HG03025 (cell line): ENCODE results near the gene SH2D5.

ENCODE experiments used
- ATAC-seq: cut with Tn5 transposase; IDR thresholded peaks from one replicate; pipeline ENCODE4 v1.9.1; 2021; ENCODE audit warnings: mild to moderate bottlenecking, moderate library complexity; ENCODE audit not compliant: unreplicated experiment, low FRiP score

SH2D5 gene

DNA sequence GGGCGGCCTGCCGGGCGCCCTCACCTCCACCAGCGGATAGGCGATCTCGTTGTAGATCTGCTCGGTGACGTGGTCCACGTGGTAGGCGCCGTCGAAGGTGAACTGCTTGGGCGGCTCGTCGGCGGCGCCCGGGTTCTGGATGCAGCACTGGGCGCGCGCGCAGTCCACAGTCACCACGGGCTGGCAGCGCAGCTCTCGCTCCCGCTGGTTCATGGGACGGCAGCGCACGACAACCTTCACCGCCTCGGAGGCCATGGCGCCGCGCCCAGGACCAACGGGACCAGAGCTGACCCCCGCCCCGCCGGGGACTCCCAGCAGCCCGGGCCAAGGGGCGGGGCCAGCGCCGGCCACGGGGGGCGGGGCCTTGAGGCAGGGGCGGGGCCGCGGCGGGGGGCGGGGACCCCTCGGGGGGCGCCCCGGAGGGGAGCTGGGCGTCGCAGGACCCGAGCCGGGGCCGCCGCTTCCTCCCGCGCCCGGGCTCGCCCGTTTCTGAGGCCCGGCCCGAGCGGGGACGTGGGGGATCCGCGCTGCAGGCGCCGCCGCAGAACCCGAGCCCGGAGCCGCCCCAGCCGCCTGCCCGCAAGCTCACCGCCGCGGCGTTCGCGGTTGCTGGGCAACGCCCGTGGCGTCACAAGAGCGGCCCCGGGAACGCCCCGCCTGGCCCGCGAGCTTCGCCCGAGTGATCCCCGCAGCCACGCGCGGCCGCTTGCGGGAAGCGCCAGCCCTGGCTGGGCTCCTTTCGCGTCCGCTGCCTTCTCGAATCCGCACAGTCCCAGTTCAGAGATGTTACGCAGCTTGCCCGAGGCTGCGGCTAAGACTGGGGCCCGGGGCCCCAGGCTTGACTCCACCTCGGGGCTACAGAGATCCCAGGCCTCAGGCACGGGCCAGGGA lies 14.8 kb downstream of the SH2D5 start, which contains the start of gene KIF17:
Gene KIF17 (minus strand): TSS at position 556 of the 891 bp plus-strand sequence. CDS start 301 bp downstream, at position 255.
- no peak for ATAC-seq

DNA sequence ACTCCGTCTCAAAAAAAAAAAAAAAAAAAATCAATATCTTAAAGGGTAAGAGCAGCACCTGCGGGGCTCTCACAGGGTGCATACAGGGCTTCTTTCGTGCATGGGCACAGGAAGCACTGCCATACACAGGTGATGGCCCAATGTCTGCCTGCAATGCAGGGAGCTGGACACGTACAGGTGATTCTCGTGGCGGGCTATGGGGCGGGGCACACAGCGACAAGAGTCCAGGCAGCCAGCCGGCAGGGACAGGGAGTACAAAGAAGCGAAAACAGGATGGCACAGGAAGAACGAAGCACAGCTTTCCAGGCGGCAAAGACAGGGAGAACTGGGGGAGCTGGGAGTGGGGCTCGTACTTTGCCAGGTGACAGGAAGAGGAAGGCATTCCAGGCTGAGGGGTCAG lies 16.3 kb downstream of the SH2D5 start:
- no peak for ATAC-seq

DNA sequence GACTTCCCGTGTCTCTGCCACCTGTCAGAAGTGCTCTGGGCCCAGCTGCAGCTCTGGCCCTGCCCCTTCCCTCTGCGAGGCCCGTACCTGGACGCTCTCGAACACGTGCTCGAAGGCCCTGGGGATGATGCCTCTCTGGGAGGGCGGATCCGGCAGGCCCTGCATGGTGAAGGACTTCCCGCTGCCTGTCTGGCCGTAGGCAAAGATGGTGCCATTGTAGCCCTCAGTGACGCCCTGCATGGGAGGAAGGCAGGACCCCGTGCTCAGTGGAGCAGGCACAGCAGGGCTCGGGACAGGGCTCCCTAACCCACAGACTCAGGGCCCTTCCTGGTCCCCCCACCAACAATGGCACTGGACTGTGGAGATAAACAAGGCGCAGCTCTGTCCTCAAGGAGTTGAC lies 17.1 kb downstream of the SH2D5 start:
- no peak for ATAC-seq

DNA sequence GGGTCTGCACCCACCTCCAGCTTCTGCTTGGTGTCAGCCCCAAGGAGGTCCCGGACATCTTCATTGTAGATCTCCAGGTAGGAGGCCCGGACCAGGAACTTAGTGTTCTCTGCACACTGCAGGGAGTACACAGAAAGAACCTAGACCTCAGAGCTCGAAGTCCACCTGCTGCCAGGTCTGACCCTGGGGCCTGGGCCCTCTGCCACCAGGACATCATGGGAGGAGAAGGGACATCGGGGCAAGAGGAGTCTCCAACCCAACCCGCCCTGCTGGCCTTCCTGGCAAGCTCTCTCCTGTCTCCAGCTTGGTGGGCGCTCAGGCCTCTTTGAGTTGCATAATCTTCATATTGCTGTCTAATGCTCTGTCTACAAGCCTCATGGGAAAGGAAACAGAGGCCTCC lies 19.1 kb downstream of the SH2D5 start:
- ATAC-seq: no peak

DNA sequence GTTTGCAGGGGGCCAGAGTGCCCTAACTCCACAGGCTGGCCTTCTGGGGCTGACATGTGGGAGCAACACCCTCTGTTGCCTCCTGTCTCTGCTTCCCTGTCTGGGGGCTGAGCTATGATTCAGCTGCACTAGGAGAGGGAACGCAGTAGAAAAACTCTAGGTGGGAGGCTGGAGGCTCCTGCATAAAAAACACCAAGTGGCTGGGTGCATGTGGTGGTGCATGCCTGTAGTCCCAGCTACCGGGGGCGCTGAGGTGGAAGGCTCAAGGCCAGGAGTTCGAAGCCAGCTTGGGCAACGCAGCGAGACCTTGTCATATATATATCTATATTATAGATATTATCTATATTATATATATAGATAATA lies 20.3 kb downstream of the SH2D5 start:
- ATAC-seq: no peak

DNA sequence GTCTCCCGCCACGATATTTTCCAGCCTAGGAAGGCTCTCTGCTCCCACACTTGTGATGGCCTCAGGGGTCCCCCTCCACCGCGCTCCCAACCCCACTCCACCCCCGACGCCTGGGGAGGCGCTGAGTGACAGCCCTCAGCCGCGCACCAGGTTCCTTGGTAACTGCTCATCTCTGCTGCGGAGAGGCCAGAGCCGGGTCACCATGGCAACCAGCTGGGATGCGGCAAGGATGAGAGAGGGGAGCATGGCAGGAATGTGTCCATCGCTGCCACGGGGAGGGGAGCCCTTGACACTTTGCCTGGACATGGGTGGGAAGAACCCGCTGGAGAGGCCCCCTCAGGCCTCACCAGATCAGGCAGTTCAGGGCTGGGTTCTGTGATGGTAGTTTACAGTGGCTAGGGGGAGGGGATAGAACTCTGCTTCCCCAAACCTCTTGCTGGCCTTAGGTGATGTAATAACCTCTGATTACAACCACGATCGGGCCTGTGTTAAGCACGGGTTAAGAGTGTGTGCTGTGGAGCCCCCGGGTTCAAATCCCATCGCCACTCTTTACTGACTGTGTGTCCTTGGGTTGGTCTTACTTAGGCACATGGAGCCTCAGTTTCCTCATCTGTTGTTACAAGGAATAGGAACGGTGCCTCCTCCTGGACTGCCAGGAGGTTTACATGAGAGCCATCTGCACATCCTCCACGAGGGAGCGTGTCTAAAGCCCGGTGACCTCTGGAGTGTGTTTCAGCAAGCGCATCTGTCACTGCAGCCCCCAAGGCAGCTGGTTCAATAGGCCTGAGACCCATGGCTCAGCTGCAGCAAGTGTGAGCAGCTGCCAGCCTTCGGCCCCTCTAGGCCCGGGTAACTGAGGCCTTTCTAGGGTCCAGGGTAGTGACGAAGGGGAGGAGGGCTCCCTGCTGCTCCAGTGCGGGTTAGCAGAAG lies 21.0 kb downstream of the SH2D5 start:
- ATAC-seq: no peak

DNA sequence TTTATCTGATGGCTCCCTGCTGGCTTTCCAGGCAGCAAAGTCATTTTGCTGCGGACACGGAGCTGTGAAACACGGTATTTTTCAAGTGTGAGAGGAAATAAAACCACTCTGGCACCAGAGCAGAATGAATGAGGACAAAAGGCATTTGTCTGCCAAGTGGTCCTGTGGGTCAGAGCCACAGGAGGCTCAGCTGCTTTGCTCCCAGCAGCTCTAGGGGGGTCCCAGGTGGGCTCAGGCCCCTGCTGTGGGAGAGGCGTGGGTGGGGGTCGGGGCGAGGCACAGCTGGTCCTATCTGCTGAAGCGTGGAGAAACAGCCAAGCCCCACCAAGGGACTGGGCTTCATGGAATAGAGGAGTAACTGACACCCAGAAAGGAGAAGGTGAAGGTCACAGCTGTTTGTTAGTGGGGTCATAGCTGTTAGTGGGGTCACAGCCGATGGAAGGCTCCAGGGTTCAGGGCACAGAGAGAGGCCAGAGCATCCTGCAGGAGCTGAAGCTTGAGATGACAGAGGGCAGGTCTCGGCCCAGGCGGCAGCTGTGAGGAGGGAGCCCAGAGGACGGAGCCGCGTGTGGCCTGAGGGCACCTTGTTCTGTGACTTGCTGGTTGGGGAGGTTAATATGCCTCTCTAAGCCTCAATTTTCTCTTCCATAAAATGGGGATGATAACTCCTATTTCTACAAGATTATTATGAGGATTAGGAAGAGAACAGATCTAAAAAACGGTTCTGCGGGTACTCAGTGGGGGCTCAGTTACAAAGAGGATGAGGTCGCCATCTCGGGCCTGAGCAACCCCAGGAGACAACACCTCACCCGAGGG lies 21.8 kb downstream of the SH2D5 start:
- ATAC-seq: no peak

DNA sequence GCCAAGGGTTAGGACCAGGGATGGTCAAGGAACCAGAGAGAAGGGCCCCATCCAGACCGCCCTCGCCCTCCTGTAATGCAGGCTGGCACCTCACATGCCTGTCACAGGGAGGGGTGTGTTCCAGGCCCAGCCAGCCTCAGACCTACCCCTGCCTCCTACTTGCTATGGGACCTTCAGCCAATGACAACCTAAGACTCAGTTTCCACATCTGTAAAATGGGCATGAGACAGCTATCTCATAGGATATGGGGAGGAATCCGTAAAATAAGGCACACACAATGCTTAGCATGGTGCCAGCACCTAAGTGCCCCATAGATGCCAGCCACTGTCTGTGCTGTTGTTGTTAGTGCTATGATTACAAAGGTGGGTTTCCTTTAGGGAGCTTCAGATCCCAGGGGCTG lies 22.6 kb downstream of the SH2D5 start:
- ATAC-seq: no peak

DNA sequence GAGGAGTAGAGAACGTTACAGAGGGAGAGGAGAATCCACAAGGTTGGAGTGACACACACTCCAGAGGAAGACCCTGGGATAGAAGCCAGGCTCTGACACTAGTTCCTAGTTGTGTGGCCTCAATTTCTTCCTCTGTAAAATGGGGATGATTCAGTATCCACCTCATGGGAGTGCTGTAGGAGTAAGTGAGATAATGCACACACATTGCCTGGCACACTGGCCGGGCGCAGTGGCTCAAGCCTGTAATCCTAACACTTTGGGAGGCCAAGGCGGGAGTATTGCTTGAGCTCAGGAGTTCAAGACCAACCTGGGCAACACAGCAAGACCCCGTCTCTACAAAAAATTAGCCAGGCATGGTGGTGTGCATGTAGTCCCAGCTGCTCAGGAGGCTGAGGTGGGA lies 23.6 kb downstream of the SH2D5 start:
- no peak for ATAC-seq

DNA sequence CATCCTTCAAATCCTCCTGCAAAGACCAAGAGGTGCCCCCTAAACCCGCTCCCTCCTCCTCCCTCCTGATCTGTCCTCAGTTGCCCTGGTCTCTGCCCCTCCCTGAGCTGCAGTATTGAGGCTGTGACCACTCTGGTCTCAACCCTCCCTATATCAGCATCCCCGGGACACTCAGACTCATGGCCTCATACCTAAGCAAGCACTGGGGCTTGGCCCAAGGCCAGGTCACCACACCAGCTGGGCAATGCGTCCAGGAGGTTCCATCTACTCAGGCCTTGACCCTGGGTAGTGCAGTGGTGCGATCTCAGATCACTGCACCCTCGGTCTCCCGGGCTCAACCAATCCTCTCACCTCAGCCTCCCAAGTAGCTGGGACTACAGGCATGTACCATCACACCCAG lies 24.4 kb downstream of the SH2D5 start:
- ATAC-seq: no peak

DNA sequence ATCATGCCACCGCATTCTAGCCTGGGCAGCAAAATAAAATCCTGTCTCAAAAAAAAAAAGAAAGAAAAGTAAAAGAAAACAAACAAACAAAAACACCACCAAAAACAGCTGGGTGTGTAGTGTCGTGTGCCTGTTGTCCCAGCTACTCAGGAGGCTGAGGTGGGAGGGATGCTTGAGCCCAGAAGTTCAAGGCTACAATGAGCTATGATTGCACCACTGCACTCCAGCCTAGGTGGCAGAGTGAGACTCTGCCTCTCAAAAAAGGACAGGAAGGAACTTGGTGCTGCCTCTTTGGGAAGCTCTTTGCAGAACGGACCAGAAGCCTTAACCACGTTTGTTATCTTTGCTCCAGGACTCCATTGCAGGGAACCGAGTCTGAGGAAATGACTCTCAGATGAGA lies 25.7 kb downstream of the SH2D5 start:
- no peak for ATAC-seq

DNA sequence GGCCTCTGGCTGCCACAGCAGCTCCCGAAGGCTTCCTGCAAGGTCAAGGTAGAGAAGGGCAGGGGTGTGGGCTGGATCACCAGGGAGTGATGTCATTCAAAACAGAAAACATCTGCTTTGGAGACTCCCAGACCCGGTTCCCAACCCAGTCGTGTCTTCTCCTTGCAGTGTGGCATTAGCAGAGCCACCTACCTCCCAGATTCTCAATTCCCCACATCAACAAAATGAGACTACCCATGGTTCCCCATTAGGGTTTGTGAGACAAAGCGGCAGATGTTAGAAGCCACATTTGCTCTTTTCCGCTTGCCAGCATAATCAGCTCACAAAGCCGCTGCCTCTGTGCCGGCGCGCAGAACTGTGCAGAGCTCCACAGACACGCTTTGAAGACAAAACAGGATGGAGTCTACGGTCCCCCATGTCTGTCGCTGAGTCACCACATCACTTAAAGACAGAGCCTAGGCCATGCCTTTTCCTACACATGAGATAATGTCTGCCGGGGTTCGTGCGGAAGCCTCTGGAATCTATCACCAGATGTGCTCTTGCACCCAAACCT lies 27.2 kb downstream of the SH2D5 start:
- ATAC-seq: no peak

DNA sequence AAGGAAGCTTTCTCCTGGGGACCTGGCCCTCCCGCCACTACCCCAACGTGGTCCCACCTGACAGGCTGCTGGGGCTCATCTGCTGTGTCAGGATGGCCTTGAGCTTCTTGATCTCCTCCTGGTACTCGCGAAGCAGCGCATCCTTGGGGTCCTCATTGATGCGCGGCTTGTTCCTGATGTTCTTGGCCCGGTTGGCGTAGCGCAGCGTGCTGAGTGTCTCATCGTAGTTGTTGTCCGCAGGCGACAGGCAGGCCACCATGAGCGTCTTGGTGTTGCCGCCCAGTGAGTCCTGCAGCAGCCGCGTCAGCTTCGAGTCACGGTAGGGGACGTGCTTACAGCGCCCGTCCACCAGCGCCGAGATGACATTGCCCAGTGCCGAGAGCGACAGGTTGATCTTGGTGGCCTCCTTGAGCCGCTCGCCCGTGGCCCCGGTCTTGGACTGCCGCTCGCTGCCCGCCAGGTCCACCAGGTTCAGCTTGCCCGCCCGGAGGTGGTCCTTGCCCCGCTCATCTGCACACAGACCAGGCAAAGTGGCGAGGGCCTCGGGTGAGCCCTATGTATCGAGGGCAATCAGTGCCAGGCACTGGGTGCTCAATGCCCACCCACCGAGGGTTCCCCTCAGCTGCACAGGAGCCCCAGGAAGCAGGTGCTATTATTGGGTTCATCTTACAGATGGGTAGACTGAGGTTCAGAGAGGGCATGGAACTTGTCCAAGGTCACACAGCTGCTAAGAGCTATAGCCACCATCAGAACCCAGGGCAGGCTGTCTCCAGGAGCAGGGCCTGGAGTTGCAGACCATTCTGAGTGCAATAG lies 27.9 kb downstream of the SH2D5 start:
- ATAC-seq: no peak

DNA sequence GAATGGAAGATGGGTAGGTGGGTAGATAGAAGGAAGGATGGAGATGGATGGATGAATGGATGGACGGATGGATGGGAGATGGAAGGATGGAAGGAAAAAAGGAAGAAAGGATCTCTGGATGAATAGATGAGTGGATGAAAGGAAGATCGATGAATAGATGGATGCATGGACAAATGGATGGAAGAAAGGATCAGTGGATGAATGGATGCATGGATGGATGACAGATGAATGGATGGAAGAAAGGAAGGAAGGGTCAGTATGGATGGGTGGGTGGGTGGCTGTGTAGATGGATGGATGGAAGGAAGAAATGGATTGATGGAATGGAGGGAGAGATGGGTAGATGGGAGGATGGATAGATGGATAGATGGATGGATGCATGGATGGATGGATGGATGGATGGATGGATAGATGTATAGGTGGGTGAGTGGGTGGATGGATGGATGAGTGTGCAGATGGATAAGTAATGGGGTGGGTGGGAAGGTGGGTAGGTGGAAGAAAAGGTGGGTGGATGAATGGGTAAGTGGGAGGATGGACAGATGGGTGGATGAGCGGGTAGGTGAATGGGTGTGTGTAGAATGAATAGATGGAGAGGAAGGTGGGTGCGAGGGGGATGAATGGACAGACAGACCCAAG lies 29.3 kb downstream of the SH2D5 start:
- no peak for ATAC-seq

DNA sequence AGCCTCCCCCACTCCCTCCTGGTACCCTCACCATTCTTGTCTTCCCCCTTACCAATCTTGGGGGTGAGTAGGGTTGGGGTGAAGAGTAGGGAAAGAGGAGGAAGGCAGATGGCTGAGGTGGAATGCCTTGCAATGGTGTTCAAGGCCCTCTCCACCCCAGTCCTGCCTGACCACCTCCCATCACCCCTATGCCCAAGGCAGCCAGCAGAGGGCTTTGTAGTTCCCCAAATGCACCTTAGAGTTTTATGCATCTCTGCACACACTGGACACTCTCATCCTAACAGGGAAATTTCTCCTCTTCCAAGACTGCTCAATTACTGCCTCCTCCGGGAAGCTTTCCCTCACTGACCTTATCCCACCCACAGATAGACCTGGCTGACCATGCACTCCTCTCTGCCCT lies 30.1 kb downstream of the SH2D5 start:
- ATAC-seq: no peak

DNA sequence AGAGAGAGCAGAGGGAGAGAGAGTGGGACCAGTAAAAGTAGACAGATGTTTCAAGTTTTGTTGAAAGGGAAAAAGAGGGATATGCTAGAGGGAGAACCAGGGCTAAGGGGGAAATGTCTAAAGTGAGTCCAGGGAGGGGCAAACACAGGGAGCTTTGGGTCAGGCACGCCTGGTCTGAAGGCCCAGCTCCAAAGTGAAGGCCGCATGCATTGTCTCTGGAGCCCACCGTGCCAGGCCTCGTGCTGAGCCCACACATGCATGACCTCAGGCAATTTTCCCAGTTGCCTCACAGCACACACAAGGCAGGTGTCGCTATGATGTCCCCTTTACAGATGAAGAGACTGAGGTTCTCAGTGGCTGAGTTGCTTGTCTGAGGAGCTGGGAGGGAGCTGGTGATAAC lies 30.7 kb downstream of the SH2D5 start:
- ATAC-seq: no peak

DNA sequence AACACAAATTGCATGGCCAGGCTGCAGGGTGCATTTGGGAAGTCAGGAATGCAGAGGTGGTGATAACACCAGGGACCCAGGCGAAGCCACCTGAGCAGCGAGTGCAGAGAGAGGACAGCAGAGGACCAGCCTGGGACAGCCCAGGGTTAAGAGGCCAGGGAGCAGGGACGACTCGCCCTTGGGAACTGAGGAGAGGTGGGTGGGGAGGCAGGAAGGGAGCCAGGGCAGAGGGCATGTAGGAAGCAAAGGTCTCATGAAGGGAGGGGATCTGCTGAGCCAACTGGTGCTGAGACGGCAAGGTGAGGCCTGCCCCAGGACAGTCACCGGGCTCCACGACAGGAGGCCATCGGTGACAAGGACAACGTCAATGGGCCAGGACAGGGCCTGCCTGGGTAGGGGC lies 31.1 kb downstream of the SH2D5 start:
- ATAC-seq: no peak

DNA sequence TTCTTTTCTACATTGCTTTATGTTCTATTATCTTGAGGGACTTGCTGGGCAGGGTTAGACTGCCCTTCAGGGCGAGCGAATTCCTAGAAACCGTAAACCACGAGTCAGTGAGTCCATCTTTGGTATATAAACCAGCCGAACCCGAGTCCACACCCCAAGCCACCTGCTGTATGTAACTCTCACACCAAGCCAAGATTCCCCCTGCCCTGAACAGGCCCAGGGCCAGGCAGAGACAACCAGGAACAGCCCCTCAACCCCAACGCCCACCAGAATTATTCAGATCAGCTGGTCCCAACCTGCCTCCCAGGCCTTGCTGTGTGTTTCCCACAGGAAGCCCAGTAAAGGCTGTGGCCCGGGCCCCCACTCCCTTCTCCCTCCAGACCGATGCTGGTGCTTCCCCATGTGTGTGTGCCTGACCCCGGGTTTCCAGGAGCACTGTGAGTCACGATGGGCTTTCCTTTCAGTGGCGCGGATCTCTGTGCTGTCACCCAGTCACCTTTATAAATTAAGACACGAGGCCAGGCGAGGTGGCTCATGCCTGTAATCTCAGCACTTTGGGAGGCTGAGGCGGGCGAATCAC lies 31.8 kb downstream of the SH2D5 start:
- no peak for ATAC-seq

DNA sequence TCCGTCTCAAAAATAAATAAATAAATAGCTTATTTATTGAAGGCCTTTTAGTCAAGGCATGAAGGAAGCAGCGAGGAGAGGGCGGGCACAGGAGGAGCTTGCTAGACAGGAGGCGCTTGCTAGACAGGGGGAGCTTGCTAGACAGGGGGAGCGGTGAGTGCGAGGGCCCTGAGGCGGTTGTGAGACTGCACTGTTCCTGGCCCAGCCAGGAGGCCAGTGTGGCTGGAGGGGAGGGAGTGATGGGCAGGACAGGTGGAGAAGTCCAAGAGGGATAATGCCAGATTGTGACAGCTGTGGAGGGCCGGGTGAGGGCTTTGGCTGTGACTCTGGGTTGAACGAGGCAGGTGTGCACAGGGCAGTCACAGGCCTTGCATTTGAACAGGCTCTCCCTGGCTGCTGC lies 32.9 kb downstream of the SH2D5 start:
- no peak for ATAC-seq
